Left ventricle myocardium inferior (tissue), 1 donor: ENCODE data around the gene GFM1. TPM values are rescaled to one million over a fixed set of nuclear protein-coding genes. Genes with fewer than 3 reads are reported as not detected.

ENCODE experiments used
- DNase-seq: peaks from one replicate; pipeline ENCODE4 v3.0.0-alpha.2; 2020
- H3K27ac ChIP-seq: fragments of 200-600 bp; replicated peaks from 2 replicates; pipeline ENCODE4 v1.8.0; 2021
- H3K27me3 ChIP-seq: fragments of 200-600 bp; 2 replicates; pipeline ENCODE4 v1.8.0; 2021; ENCODE audit warnings: low read depth
- H3K36me3 ChIP-seq: fragments of 200-600 bp; 2 replicates; pipeline ENCODE4 v1.8.0; 2021
- H3K4me1 ChIP-seq: fragments of 200-600 bp; 2 replicates; pipeline ENCODE4 v1.8.0; 2021
- H3K4me3 ChIP-seq: fragments of 200-600 bp; 2 replicates; pipeline ENCODE4 v1.8.0; 2021; ENCODE audit warnings: mild to moderate bottlenecking, moderate library complexity
- H3K9me3 ChIP-seq: fragments of 200-600 bp; replicated peaks from 2 replicates; pipeline ENCODE4 v1.8.0; 2021
- intact Hi-C: fragments of 100-400 bp; cut with micrococcal nuclease; formaldehyde crosslinking; loops from one replicate; pipeline ENCODE4 v1.11.0; 2022
- total RNA-seq: library from RNA; stranded (reverse); fragmentation: NEBNext Ultra II Directional; extraction: Animal tissue kit (Norgen Biotek cat#: 25700); gene quantifications from one replicate; pipeline ENCODE4 v1.2.1, GENCODE V29; 2021
- TF ChIP-seq, protein P1 (sequence below): fragments of 200-600 bp; IDR thresholded peaks from 2 replicates; pipeline ENCODE4 v1.8.0; 2021; ENCODE audit warnings: antibody characterized with exemption, mild to moderate bottlenecking, borderline replicate concordance
- donor health status: DM: no; HTN: yes; CAD: no; lungs with severe emphysema.

GFM1 gene
- total RNA-seq, 1 donor from 2014 or later = 60.5 TPM

- H3K4me3 ChIP-seq = no peak overlapping the region
- no peaks in the 10 kb centered on the region for H3K27me3 ChIP-seq
- peaks cover 22% of the 10 kb centered on the region for H3K4me1 ChIP-seq
- no peak overlapping the region for H3K27ac ChIP-seq
- H3K9me3 ChIP-seq = no peaks in the 10 kb centered on the region
- no peak for DNase-seq
- intact Hi-C loops = no loop called here
- TF ChIP-seq, protein P1, sequence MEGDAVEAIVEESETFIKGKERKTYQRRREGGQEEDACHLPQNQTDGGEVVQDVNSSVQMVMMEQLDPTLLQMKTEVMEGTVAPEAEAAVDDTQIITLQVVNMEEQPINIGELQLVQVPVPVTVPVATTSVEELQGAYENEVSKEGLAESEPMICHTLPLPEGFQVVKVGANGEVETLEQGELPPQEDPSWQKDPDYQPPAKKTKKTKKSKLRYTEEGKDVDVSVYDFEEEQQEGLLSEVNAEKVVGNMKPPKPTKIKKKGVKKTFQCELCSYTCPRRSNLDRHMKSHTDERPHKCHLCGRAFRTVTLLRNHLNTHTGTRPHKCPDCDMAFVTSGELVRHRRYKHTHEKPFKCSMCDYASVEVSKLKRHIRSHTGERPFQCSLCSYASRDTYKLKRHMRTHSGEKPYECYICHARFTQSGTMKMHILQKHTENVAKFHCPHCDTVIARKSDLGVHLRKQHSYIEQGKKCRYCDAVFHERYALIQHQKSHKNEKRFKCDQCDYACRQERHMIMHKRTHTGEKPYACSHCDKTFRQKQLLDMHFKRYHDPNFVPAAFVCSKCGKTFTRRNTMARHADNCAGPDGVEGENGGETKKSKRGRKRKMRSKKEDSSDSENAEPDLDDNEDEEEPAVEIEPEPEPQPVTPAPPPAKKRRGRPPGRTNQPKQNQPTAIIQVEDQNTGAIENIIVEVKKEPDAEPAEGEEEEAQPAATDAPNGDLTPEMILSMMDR = no peak
- H3K36me3 ChIP-seq = peaks cover 26% of the 10 kb centered on the region
These were observed 59.2 kb downstream of the GFM1 start for GRCh38 chr3:158703566-158703965.

DNA sequence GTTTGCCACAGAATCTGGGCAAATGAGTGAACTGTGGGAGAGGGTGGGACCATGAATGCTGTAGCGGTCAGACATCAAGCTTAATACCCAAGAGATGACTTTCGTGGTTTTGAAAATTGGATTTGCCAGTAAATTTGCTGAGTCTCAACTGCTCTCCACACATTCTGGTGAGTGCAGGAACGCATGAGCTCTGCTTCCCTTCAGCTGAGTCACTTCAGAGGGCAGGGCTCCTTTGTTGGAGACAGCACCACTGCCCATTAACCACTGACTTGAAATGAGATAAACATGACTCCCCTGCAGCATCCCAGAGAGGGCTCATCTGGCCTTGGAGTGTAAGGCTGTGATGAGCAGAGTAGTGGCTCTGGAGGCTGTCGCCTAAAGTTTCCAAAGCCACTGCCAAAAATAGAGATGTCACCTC lies 65.3 kb downstream of the GFM1 start:
- Histone ChIP-seq H3K27ac (no peak overlapping the region), H3K36me3 (peaks cover 33% of the 10 kb centered on the region)
- DNase-seq = no peak

GRCh38 chr3:158710601-158711000 lies 66.3 kb downstream of the GFM1 start:
- no peaks in the 10 kb centered on the region for H3K9me3 ChIP-seq
- no peak overlapping the region for H3K27ac ChIP-seq
- peaks cover 40% of the 10 kb centered on the region for H3K4me1 ChIP-seq
- H3K4me3 ChIP-seq = no peak overlapping the region
- no peak for DNase-seq
- intact Hi-C loops = no loop called here
- H3K36me3 ChIP-seq = peaks cover 26% of the 10 kb centered on the region
- TF ChIP-seq, protein P1 = no peak
- no peaks in the 10 kb centered on the region for H3K27me3 ChIP-seq

More for the DNA sequence above, 65.3 kb downstream of the GFM1 start:
- intact Hi-C loops = no loop called here
- TF ChIP-seq, protein P1 = no peak
- peaks cover 40% of the 10 kb centered on the region for H3K4me1 ChIP-seq
- H3K9me3 ChIP-seq = no peaks in the 10 kb centered on the region
- no peak overlapping the region for H3K4me3 ChIP-seq
- H3K27me3 ChIP-seq = no peaks in the 10 kb centered on the region

GRCh38 chr3:158711886-158712285 lies 67.6 kb downstream of the GFM1 start:
- Histone ChIP-seq H3K27me3 (no peaks in the 10 kb centered on the region), H3K4me1 (peaks cover 42% of the 10 kb centered on the region), H3K36me3 (peaks cover 24% of the 10 kb centered on the region), H3K4me3 (no peak overlapping the region), H3K9me3 (no peaks in the 10 kb centered on the region), H3K27ac (peak overlapping the region; percentile 61)
- no peak for DNase-seq
- intact Hi-C loops = no loop called here
- TF ChIP-seq, protein P1 = no peak

- Histone ChIP-seq H3K4me3 (no peak overlapping the region), H3K9me3 (no peaks in the 10 kb centered on the region), H3K4me1 (peaks cover 48% of the 10 kb centered on the region), H3K36me3 (peaks cover 20% of the 10 kb centered on the region), H3K27me3 (no peaks in the 10 kb centered on the region), H3K27ac (peak overlapping the region; percentile 61)
- no peak for DNase-seq
- intact Hi-C loops = no loop called here
- TF ChIP-seq, protein P1 = no peak
These were observed 68.1 kb downstream of the GFM1 start for GRCh38 chr3:158712443-158712842.

- Histone ChIP-seq H3K27me3 (no peaks in the 10 kb centered on the region), H3K36me3 (peaks cover 15% of the 10 kb centered on the region), H3K4me3 (no peak overlapping the region), H3K9me3 (no peaks in the 10 kb centered on the region), H3K27ac (peak overlapping the region; percentile 61), H3K4me1 (peaks cover 53% of the 10 kb centered on the region)
- peak; percentile 37 for DNase-seq
- TF ChIP-seq, protein P1 = no peak
- intact Hi-C loops = no loop called here
These were observed 68.8 kb downstream of the GFM1 start for GRCh38 chr3:158713094-158713499.
